RWPE2 (cell line): ENCODE results near the gene DDX11.
A peak's percentile ranks its signal among the peaks of the same experiment; 100 is the strongest.
"Not testable (repeated sequence)": the region's sequence is repeated elsewhere in the genome, so short reads cannot be mapped to it uniquely, and the experiment has no call there.

Source experiments
- ATAC-seq: fragments of 200-7000 bp; cut with Tn5 transposase; 3 replicates; pipeline ENCODE4 v1.9.1; 2021; ENCODE audit warnings: low read depth
- DNase-seq: peaks from one replicate; pipeline ENCODE4 v3.0.0-alpha.2; 2020; ENCODE audit warnings: low spot score
- H3K27ac ChIP-seq: fragments of 450-650 bp; 2 replicates; pipeline ENCODE4 v1.5.1; 2017; ENCODE audit warnings: mild to moderate bottlenecking; ENCODE audit not compliant: poor library complexity, severe bottlenecking
- H3K27me3 ChIP-seq: fragments of 250-450 bp; sonication (Bioruptor Pico); 2 replicates; pipeline ENCODE4 v1.5.1; 2021; ENCODE audit warnings: mild to moderate bottlenecking, moderate library complexity; ENCODE audit not compliant: insufficient read depth, poor library complexity, severe bottlenecking
- H3K36me3 ChIP-seq: fragments of 250-450 bp; sonication (Bioruptor Pico); 2 replicates; pipeline ENCODE4 v1.5.1; 2020; ENCODE audit warnings: low read depth, mild to moderate bottlenecking, moderate library complexity
- H3K4me1 ChIP-seq: fragments of 250-450 bp; sonication (Bioruptor Pico); 2 replicates; pipeline ENCODE4 v1.5.1; 2021; ENCODE audit warnings: mild to moderate bottlenecking, moderate library complexity; ENCODE audit not compliant: insufficient read depth, poor library complexity, severe bottlenecking
- H3K4me3 ChIP-seq: fragments of 250-450 bp; sonication (Bioruptor Pico); 2 replicates; pipeline ENCODE4 v1.5.1; 2021; ENCODE audit warnings: mild to moderate bottlenecking, moderate library complexity; ENCODE audit not compliant: severe bottlenecking
- H3K9me3 ChIP-seq: fragments of 250-450 bp; sonication (Bioruptor Pico); 2 replicates; pipeline ENCODE4 v1.5.1; 2021; ENCODE audit warnings: mild to moderate bottlenecking, moderate library complexity; ENCODE audit not compliant: severe bottlenecking
- CTCF ChIP-seq: fragments of 450-650 bp; IDR thresholded peaks from one replicate; pipeline ENCODE4 v1.5.1; 2017; ENCODE audit warnings: mild to moderate bottlenecking, moderate library complexity; ENCODE audit not compliant: poor library complexity, severe bottlenecking

The DDX11 gene

GRCh38 chr12:31057671-31058070 is 16.0 kb upstream of the DDX11 start:
- no peak for TF ChIP-seq CTCF
- no peak for ATAC-seq
- H3K9me3 ChIP-seq: no peaks in the 10 kb centered on the region
- no peak overlapping the region for H3K4me3 ChIP-seq
- no peak overlapping the region for H3K27ac ChIP-seq
- H3K4me1 ChIP-seq: no peaks in the 10 kb centered on the region
- DNase-seq: no peak
- no peaks in the 10 kb centered on the region for H3K27me3 ChIP-seq
- no peaks in the 10 kb centered on the region for H3K36me3 ChIP-seq

DNA sequence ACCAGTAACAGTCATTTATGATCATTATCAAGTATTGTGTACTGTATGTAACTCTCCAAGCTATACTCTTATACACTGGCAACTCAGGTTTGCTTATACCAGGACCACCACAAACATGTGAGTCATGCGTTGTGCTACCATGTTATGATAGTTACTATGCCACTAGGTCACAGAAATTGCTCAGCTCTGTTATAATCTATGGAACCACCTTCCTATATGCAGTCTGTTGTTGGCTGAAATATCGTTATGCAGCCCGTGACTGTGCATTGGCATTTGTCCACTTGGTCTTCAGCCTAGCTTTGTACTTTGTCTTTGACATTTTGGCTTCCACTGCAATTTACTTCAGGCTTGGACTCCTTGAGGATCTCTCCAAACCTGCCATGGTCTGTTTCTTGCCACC is 7.5 kb upstream of the DDX11 start:
- DNase-seq, ATAC-seq, H3K27me3 ChIP-seq, H3K36me3 ChIP-seq, H3K4me1 ChIP-seq, H3K9me3 ChIP-seq, H3K27ac ChIP-seq, H3K4me3 ChIP-seq: not testable (repeated sequence)

DNA sequence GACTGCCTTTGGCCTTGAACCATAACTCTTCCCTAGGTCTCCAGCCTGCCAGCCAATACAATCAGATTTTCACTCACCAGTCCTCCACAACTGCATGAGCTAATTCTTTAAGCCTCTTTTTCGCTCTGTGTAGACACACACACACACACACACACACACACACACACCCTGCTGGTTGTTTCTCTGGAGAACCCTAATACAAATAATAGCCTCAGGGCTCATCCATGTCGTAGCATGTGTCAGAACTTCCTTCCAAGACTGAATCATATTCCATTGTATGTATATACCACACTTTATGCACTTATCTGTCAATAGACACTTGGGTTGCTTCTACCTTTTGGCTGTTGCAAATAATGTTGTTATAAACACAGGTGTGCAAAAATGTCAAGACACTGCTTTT is 6.0 kb upstream of the DDX11 start:
- not testable (repeated sequence) for H3K27ac ChIP-seq, H3K27me3 ChIP-seq, H3K4me1 ChIP-seq, H3K9me3 ChIP-seq, DNase-seq, H3K4me3 ChIP-seq, H3K36me3 ChIP-seq
- peak; percentile 66 for ATAC-seq

DNA sequence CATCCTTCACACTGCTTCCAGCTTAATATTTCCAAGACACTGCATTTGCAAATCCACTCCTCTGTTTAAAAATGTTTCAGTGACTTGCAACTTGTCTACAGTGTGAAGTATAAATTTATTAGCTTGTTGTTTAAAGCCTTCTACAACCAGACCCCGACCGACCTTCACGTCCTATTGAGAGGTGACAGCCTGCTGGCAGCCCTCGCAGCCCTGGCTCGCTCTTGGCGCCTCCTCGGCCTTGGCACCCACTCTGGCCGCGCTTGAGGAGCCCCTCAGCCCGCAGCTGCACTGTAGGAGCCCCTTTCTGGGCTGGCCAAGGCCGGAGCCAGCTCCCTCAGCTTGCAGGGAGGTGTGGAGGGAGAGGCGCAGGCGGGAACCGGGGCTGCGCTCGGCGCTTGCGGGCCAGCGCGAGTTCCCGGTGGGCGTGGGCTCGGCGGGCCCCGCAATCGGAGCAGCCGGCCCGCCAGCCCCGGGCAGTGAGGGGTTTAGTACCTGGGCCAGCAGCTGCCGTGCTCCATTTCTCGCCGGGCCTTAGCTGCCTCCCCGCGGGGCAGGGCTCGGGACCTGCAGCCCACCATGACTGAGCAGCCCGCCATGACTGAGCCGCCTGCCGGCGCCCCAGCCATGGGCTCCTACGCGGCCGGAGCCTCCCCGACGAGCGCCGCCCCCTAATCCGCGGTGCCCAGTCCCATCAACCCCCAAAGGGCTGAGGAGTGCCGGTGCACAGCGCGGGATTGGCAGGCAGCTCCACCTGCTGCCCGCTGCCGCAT is 2.5 kb upstream of the DDX11 start:
- ATAC-seq: not testable (repeated sequence)

GRCh38 chr12:31072962-31073361 is 698 bp upstream of the DDX11 start:
- peak overlapping the region; percentile 54 for H3K4me3 ChIP-seq
- H3K9me3 ChIP-seq, H3K4me1 ChIP-seq, H3K36me3 ChIP-seq, DNase-seq, H3K27me3 ChIP-seq: not testable (repeated sequence)
- peak; percentile 22; the same call in 2 of the 3 replicates for ATAC-seq
- H3K27ac ChIP-seq: peak overlapping the region; percentile 59

More for the DNA sequence above, 2.5 kb upstream of the DDX11 start:
- not testable (repeated sequence) for H3K4me1 ChIP-seq, H3K9me3 ChIP-seq, H3K4me3 ChIP-seq, H3K27ac ChIP-seq, H3K27me3 ChIP-seq, H3K36me3 ChIP-seq, DNase-seq

DNA sequence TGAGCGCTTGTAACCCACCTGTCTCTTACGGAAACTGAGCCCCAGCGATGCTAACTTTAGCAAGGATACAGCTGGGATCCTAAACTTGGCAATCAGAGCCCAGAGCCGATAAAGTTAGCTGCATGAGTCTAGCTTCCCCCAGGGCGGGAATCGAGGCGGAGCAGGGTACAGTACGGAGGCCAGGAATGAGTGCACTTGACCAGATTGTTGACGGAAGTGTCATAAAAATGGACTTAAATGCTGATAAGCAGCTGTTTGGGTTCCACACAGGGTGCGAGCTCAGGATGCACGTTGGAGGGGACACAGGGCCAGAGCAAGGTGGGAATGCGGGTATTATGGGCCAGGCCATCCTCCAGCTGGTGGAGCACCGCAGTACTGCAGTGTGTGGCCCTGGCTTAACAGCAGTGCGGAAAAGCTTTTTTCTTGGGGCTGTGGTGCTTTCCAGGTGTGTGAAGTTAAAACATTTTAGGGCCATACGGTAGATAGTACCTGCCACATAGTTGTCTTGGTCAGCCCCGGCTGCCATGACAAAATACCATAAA is 744 bp downstream of the DDX11 start:
- H3K27me3 ChIP-seq, H3K9me3 ChIP-seq, H3K36me3 ChIP-seq, H3K4me1 ChIP-seq, DNase-seq: not testable (repeated sequence)
- Histone ChIP-seq H3K4me3 (peak overlapping the region; percentile 54), H3K27ac (peak overlapping the region; percentile 59)
- peak; percentile 35 for ATAC-seq

DNA sequence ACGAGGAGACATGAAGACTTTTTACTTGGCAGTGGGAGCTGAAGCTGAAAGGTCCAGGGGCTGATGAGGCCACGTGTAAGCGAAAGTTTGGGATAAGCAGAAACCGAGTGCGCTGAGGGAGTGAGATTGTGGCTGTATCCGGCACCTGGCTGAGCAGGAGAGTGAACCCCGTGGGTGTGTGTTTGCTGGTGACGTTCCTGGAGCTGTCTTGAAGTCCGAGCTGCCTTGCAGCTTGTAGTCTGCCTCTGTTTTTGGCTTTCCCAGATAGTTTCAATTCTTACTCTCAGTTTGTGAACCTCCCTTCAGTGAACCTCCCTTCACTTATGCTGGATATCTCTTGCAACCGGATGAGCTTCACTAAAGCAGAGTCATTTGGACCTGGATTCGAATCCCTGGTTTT is 2.5 kb downstream of the DDX11 start:
- not testable (repeated sequence) for H3K27ac ChIP-seq, ATAC-seq, DNase-seq, H3K27me3 ChIP-seq, H3K4me3 ChIP-seq, H3K4me1 ChIP-seq, H3K9me3 ChIP-seq, H3K36me3 ChIP-seq

DNA sequence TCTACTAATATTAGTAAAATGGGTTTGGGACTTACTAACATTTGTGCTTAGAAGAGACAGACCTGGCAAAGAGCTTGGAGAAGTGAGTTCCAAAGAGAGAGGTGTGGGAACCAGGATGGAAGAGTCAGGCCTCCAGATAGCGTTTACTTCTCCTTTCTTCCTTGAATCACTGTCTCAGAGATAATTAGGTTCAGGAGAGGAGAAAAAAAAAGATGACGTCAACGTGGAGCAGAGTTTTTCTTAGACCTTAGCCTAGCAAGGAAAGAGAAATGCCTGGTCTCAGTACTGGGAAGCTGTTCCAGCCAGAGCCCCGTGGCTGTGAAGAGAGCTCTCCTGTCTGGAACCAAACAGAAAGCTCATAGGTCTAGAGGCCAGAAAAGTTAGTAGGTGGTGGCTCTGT is 3.4 kb downstream of the DDX11 start:
- not testable (repeated sequence) for H3K27me3 ChIP-seq, H3K9me3 ChIP-seq, ATAC-seq, DNase-seq, H3K4me1 ChIP-seq, H3K4me3 ChIP-seq, H3K36me3 ChIP-seq
- H3K27ac ChIP-seq: peak overlapping the region; percentile 69
